Neural cell (in vitro differentiated cells): ENCODE measurements around the gene NFIA. TPM values are rescaled to one million over a fixed set of nuclear protein-coding genes. Genes with fewer than 3 reads are reported as not detected.

ENCODE experiments used
- H2AFZ ChIP-seq: fragments of 200-600, 300-800 bp; sonication (generic), shearing (Covaris generic); 2 replicates; pipeline ENCODE4 v1.6.0; 2014; ENCODE audit warnings: low read depth, mild to moderate bottlenecking, antibody characterized with exemption, low read length, moderate library complexity
- H3F3A ChIP-seq: fragments of 200-600 bp; shearing (Covaris generic); 2 replicates; pipeline ENCODE4 v1.6.1; 2016; ENCODE audit warnings: mild to moderate bottlenecking, moderate library complexity, mixed read lengths, antibody characterized with exemption, low read length; ENCODE audit not compliant: insufficient read depth, poor library complexity, severe bottlenecking
- H3K27ac ChIP-seq: fragments of 200-600, 300-800 bp; sonication (generic), shearing (Covaris generic); 2 replicates; pipeline ENCODE4 v1.5.1; 2014; ENCODE audit warnings: mild to moderate bottlenecking, low read length, moderate library complexity
- H3K27me3 ChIP-seq: fragments of 300-800, 200-600 bp; sonication (generic), shearing (Covaris generic); 2 replicates; pipeline ENCODE4 v1.6.0; 2014; ENCODE audit warnings: mild to moderate bottlenecking, low read depth, low read length, moderate library complexity; ENCODE audit not compliant: insufficient read depth
- H3K36me3 ChIP-seq: fragments of 300-800, 200-600 bp; sonication (generic), shearing (Covaris generic); 2 replicates; pipeline ENCODE4 v1.5.1; 2014; ENCODE audit warnings: mild to moderate bottlenecking, antibody characterized with exemption, low read length, moderate library complexity; ENCODE audit not compliant: insufficient read depth
- H3K4me2 ChIP-seq: fragments of 300-800, 200-600 bp; sonication (generic), shearing (Covaris generic); 2 replicates; pipeline ENCODE4 v1.6.0; 2014; ENCODE audit warnings: mild to moderate bottlenecking, low read length
- H3K4me3 ChIP-seq: fragments of 300-800, 200-600 bp; sonication (generic), shearing (Covaris generic); 2 replicates; pipeline ENCODE4 v1.5.1; 2014; ENCODE audit warnings: mild to moderate bottlenecking, low read length, moderate library complexity
- H3K79me2 ChIP-seq: fragments of 200-600 bp; shearing (Covaris generic); replicated peaks from 2 replicates; pipeline ENCODE4 v1.6.0; 2014; ENCODE audit warnings: mild to moderate bottlenecking, low read length, moderate library complexity; ENCODE audit not compliant: insufficient read depth
- H3K9ac ChIP-seq: fragments of 300-800, 200-600 bp; sonication (generic), shearing (Covaris generic); 2 replicates; pipeline ENCODE4 v1.6.1; 2016; ENCODE audit warnings: mild to moderate bottlenecking, low read length, mixed read lengths
- H3K9me2 ChIP-seq: fragments of 200-600 bp; shearing (Covaris generic); 2 replicates; pipeline ENCODE4 v1.6.1; 2016; ENCODE audit warnings: mild to moderate bottlenecking, low read length, mixed read lengths; ENCODE audit not compliant: insufficient read depth
- H3K9me3 ChIP-seq: fragments of 200-600, 300-800 bp; sonication (generic), shearing (Covaris generic); 2 replicates; pipeline ENCODE4 v1.6.1; 2016; ENCODE audit warnings: mild to moderate bottlenecking, mixed run types, low read length, moderate library complexity, mixed read lengths
- H4K20me1 ChIP-seq: fragments of 200-600 bp; shearing (Covaris generic); 2 replicates; pipeline ENCODE4 v1.6.1; 2016; ENCODE audit warnings: mild to moderate bottlenecking, mixed run types; ENCODE audit not compliant: insufficient read depth
- CTCF ChIP-seq: fragments of 450-650 bp; IDR thresholded peaks from 2 replicates; pipeline ENCODE4 v1.5.1; 2014; ENCODE audit warnings: antibody characterized with exemption, mild to moderate bottlenecking, moderate library complexity; ENCODE audit not compliant: poor library complexity, severe bottlenecking
- EP300 ChIP-seq: fragments of 450-650 bp; conservative IDR thresholded peaks from 2 replicates; pipeline ENCODE4 v1.6.1; 2014; ENCODE audit warnings: antibody characterized with exemption, mild to moderate bottlenecking, moderate library complexity; ENCODE audit not compliant: poor library complexity, severe bottlenecking
- EZH2 ChIP-seq: fragments of 200-600, 300-800 bp; shearing (Covaris generic), sonication (generic); IDR thresholded peaks from 2 replicates; pipeline ENCODE4 v1.6.1; 2014; ENCODE audit warnings: antibody characterized with exemption, low read length, borderline replicate concordance, mild to moderate bottlenecking; ENCODE audit not compliant: insufficient read depth, poor library complexity, severe bottlenecking
- MXI1 ChIP-seq: fragments of 450-650 bp; conservative IDR thresholded peaks from 2 replicates; pipeline ENCODE4 v1.6.1; 2014; ENCODE audit warnings: antibody characterized with exemption, mild to moderate bottlenecking; ENCODE audit not compliant: poor library complexity, severe bottlenecking
- POLR2AphosphoS5 ChIP-seq: IDR thresholded peaks from 2 replicates; pipeline ENCODE4 v1.6.1; 2012
- RAD21 ChIP-seq: fragments of 450-650 bp; conservative IDR thresholded peaks from 2 replicates; pipeline ENCODE4 v1.6.1; 2014; ENCODE audit warnings: antibody characterized with exemption, mild to moderate bottlenecking, moderate library complexity
- REST ChIP-seq: IDR thresholded peaks from 2 replicates; pipeline ENCODE4 v1.6.1; 2012; ENCODE audit warnings: borderline replicate concordance
- SMC3 ChIP-seq: fragments of 450-650 bp; conservative IDR thresholded peaks from 2 replicates; pipeline ENCODE4 v1.6.1; 2014; ENCODE audit warnings: antibody characterized with exemption, mild to moderate bottlenecking, moderate library complexity; ENCODE audit not compliant: poor library complexity
- TAF1 ChIP-seq: IDR thresholded peaks from 2 replicates; pipeline ENCODE4 v1.6.1; 2012; ENCODE audit warnings: low read depth
- polyA minus RNA-seq: library from RNA; depleted of rRNA, polyadenylated mRNA; stranded (reverse); fragments of >200 nt; gene quantifications from 2 replicates; pipeline ENCODE4 v1.2.3, GENCODE V29; 2014
- polyA plus RNA-seq: library from polyadenylated mRNA; depleted of rRNA; stranded (reverse); fragments of >200 nt; gene quantifications from 2 replicates; pipeline ENCODE4 v1.2.3, GENCODE V29; 2014

The NFIA gene
- polyA plus RNA-seq (0.47 TPM in 1 of 2 replicates, not detected in the other), polyA minus RNA-seq (0.24 and 1.4 TPM in 2 replicates)

- H3K27ac ChIP-seq, result no peak within 1 kb of the TSS
Observed at GRCh38 chr1:61082311-61083012, at the start of gene NFIA. TSS of gene NFIA (plus strand) at chr1:61082561.

GRCh38 chr1:61035880-61036279, 46.5 kb upstream of the NFIA start:
- Histone ChIP-seq H3K9me2 (no peaks in the 10 kb centered on the region), H3K36me3 (no peaks in the 10 kb centered on the region), H3K27ac (no peak overlapping the region), H2AFZ (no peak overlapping the region), H3K4me3 (no peak overlapping the region), H3K27me3 (no peaks in the 10 kb centered on the region), H3K4me2 (no peak overlapping the region), H3K9ac (no peak overlapping the region), H3F3A (no peaks in the 10 kb centered on the region), H3K79me2 (no peaks in the 10 kb centered on the region), H4K20me1 (no peaks in the 10 kb centered on the region), H3K9me3 (no peaks in the 10 kb centered on the region)
- TF ChIP-seq MXI1, result no peak
- TF ChIP-seq EZH2, result no peak
- TF ChIP-seq SMC3, result no peak
- TF ChIP-seq TAF1, result no peak
- TF ChIP-seq RAD21, result no peak
- TF ChIP-seq CTCF, result no peak
- no peak for TF ChIP-seq EP300
- TF ChIP-seq POLR2AphosphoS5, result no peak

More at GRCh38 chr1:61082311-61083012, at the start of gene NFIA:
- Histone ChIP-seq H3K4me2 (peak within 1 kb of the TSS; percentile 58), H3K4me3 (peak within 1 kb of the TSS; percentile 67), H3K27me3 (peaks cover 97% of the 10 kb centered on the region), H3F3A (peaks cover under 1% of the 10 kb centered on the region), H3K9ac (no peak within 1 kb of the TSS), H3K36me3 (no peaks in the 10 kb centered on the region), H3K79me2 (no peaks in the 10 kb centered on the region), H4K20me1 (no peaks in the 10 kb centered on the region), H3K9me3 (no peaks in the 10 kb centered on the region), H2AFZ (no peak within 1 kb of the TSS), H3K9me2 (no peaks in the 10 kb centered on the region)
- TF ChIP-seq REST (no peak), POLR2AphosphoS5 (no peak), RAD21 (no peak), SMC3 (no peak), TAF1 (no peak), EZH2 (no peak), MXI1 (no peak), EP300 (no peak), CTCF (no peak)
